Limb (tissue), 2 donors: ENCODE measurements around the gene RABEP2.
A peak's percentile ranks its signal among the peaks of the same experiment; 100 is the strongest.
"Not testable (repeated sequence)": the region's sequence is repeated elsewhere in the genome, so short reads cannot be mapped to it uniquely, and the experiment has no call there.

Experiments
- DNase-seq, 2 donors: peaks; one replicate each; pipeline ENCODE4 v3.0.0-alpha.2; 2016; ENCODE audit errors: extremely low spot score in 2 of 2

RABEP2 gene

GRCh38 chr16:28903344-28904042 is 21.5 kb downstream of the RABEP2 start:
- DNase-seq, result no peak

- DNase-seq, result no peak
Observed at GRCh38 chr16:28902909-28903308, 22.1 kb downstream of the RABEP2 start.

- DNase-seq, result no peak
Observed at GRCh38 chr16:28901862-28902261, 23.2 kb downstream of the RABEP2 start.

GRCh38 chr16:28900601-28901000 is 24.4 kb downstream of the RABEP2 start:
- no peak for DNase-seq

- no peak for DNase-seq
Observed at GRCh38 chr16:28899882-28900590, 25.0 kb downstream of the RABEP2 start.

- DNase-seq, result no peak
Observed at GRCh38 chr16:28898942-28899341, 26.1 kb downstream of the RABEP2 start.

- DNase-seq, result no peak
Observed at GRCh38 chr16:28898266-28898665, 26.8 kb downstream of the RABEP2 start.

GRCh38 chr16:28897826-28898225 is 27.2 kb downstream of the RABEP2 start:
- DNase-seq, result no peak

GRCh38 chr16:28895609-28896008 is 29.4 kb downstream of the RABEP2 start:
- DNase-seq, result no peak

- DNase-seq, result no peak
Observed at GRCh38 chr16:28893291-28893690, 31.7 kb downstream of the RABEP2 start.

GRCh38 chr16:28891964-28892890 is 32.8 kb downstream of the RABEP2 start:
- no peak for DNase-seq

GRCh38 chr16:28890355-28890754 is 34.7 kb downstream of the RABEP2 start:
- DNase-seq, result not testable (repeated sequence)

- DNase-seq, result no peak
Observed at GRCh38 chr16:28886945-28887344, 38.1 kb downstream of the RABEP2 start.

- no peak for DNase-seq
Observed at GRCh38 chr16:28884045-28884444, 41.0 kb downstream of the RABEP2 start.

GRCh38 chr16:28883221-28883996 is 41.6 kb downstream of the RABEP2 start:
- DNase-seq, result no peak

- DNase-seq, result no peak
Observed at GRCh38 chr16:28882551-28883160, 42.4 kb downstream of the RABEP2 start.

- DNase-seq, result not testable (repeated sequence)
Observed at GRCh38 chr16:28881565-28881964, 43.5 kb downstream of the RABEP2 start.

GRCh38 chr16:28880955-28881354 is 44.1 kb downstream of the RABEP2 start:
- DNase-seq, result no peak

GRCh38 chr16:28880589-28880915 is 44.5 kb downstream of the RABEP2 start:
- no peak for DNase-seq

GRCh38 chr16:28879841-28880588 is 45.0 kb downstream of the RABEP2 start:
- peak; percentile 87 to 94 for DNase-seq
